ENCODE measurements around the gene MOAP1.

MOAP1 gene

GRCh38 chr14:93206793-93207467 lies 22.2 kb upstream of the MOAP1 start, which contains the start of the genes GON7 and UBR7:
Gene GON7, minus strand, starts transcription at chr14:93207065. Its CDS starts 28 bp downstream, at chr14:93207037.
Gene UBR7, plus strand, starts transcription at chr14:93207256. Its CDS starts 36 bp downstream, at chr14:93207292.
- no peaks in the 10 kb centered on the region for H3K27me3 ChIP-seq (ENCODE audit: insufficient read depth, low read length, poor library complexity)
- peak within 1 kb of the TSS; percentile 85 for H3K9ac ChIP-seq (ENCODE audit: low read depth, low read length)
- peak within 1 kb of the TSS; percentile 88 for H3K27ac ChIP-seq (ENCODE audit: low read length)
- peak; percentile 95 for DNase-seq
- peak within 1 kb of the TSS; percentile 86 for H2AFZ ChIP-seq (ENCODE audit: low read depth, low read length)
- peak within 1 kb of the TSS; percentile 82 to 89 for H3K4me3 ChIP-seq (ENCODE audit: low read depth in 1 of 2, low read length in 2 of 2)
- no peaks in the 10 kb centered on the region for H3K9me3 ChIP-seq (ENCODE audit: insufficient read depth, low read length, severe bottlenecking)
- H3K4me2 ChIP-seq (ENCODE audit: insufficient read depth, low read length) = peak within 1 kb of the TSS; percentile 73
- H3K79me2 ChIP-seq (ENCODE audit: insufficient read depth, low read length) = peaks cover 86% of the 10 kb centered on the region
- peaks cover 33% of the 10 kb centered on the region for H3K36me3 ChIP-seq (ENCODE audit: insufficient read depth, low read length)
- peaks cover 45% of the 10 kb centered on the region for H3K4me1 ChIP-seq (ENCODE audit: insufficient read depth, low read length)
- TF ChIP-seq EZH2 (IDR thresholded peaks at IDR 0.05; ENCODE audit: borderline replicate concordance, low read depth, low read length, severe bottlenecking) = no peak
- TF ChIP-seq, protein P1, sequence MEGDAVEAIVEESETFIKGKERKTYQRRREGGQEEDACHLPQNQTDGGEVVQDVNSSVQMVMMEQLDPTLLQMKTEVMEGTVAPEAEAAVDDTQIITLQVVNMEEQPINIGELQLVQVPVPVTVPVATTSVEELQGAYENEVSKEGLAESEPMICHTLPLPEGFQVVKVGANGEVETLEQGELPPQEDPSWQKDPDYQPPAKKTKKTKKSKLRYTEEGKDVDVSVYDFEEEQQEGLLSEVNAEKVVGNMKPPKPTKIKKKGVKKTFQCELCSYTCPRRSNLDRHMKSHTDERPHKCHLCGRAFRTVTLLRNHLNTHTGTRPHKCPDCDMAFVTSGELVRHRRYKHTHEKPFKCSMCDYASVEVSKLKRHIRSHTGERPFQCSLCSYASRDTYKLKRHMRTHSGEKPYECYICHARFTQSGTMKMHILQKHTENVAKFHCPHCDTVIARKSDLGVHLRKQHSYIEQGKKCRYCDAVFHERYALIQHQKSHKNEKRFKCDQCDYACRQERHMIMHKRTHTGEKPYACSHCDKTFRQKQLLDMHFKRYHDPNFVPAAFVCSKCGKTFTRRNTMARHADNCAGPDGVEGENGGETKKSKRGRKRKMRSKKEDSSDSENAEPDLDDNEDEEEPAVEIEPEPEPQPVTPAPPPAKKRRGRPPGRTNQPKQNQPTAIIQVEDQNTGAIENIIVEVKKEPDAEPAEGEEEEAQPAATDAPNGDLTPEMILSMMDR (IDR thresholded peaks at IDR 0.05; ENCODE audit: borderline replicate concordance, extremely low read depth, low read length, poor library complexity, severe bottlenecking) = peak; percentile 41
- H4K20me1 ChIP-seq (ENCODE audit: insufficient read depth, low read length) = peaks cover 26% of the 10 kb centered on the region; the same call in 1 of the 2 replicates
- peak; percentile 89 for ATAC-seq (ENCODE audit: insufficient read depth, low read depth)

DNA sequence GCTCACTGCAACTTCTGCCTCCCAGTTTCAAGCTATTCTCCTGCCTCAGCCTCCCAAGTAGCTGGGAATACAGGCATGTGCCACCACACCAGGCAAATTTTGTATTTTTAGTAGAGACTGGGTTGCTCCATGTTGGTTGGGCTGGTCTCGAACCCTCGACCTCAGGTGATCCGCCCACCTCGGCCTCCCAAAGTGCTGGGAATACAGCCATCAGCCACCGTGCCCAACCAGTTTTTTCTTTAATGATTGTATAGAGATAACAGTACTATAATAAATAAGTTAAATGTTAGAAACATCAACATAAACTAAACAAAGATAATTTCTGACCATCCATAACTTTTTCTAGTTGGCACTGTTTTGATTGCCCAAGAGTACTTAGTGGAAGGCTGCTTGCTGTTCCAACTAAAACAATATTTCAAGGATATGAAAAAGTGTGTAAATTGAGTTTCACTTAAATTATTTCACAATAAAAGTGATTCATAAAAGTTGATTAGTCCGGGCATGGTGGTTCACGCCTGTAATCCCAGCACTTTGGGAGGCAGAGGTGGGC lies 16.5 kb upstream of the MOAP1 start:
- Histone ChIP-seq H3K4me2 (ENCODE audit: insufficient read depth, low read length) (no peak overlapping the region), H3K4me1 (ENCODE audit: insufficient read depth, low read length) (peaks cover 23% of the 10 kb centered on the region), H3K27ac (ENCODE audit: low read length) (no peak overlapping the region), H3K27me3 (ENCODE audit: insufficient read depth, low read length, poor library complexity) (no peaks in the 10 kb centered on the region), H3K36me3 (ENCODE audit: insufficient read depth, low read length) (peaks cover 22% of the 10 kb centered on the region), H4K20me1 (ENCODE audit: insufficient read depth, low read length) (peaks cover 6% of the 10 kb centered on the region; the same call in 1 of the 2 replicates), H3K4me3 (ENCODE audit: low read depth in 1 of 2, low read length in 2 of 2) (no peak overlapping the region), H3K9me3 (ENCODE audit: insufficient read depth, low read length, severe bottlenecking) (no peaks in the 10 kb centered on the region), H3K9ac (ENCODE audit: low read depth, low read length) (no peak overlapping the region), H2AFZ (ENCODE audit: low read depth, low read length) (no peak overlapping the region), H3K79me2 (ENCODE audit: insufficient read depth, low read length) (peaks cover 44% of the 10 kb centered on the region)
- DNase-seq = no peak
- no peak for TF ChIP-seq EZH2 (IDR thresholded peaks at IDR 0.05; ENCODE audit: borderline replicate concordance, low read depth, low read length, severe bottlenecking)
- TF ChIP-seq, protein P1 (IDR thresholded peaks at IDR 0.05; ENCODE audit: borderline replicate concordance, extremely low read depth, low read length, poor library complexity, severe bottlenecking) = no peak
- no peak for ATAC-seq (ENCODE audit: insufficient read depth, low read depth)

DNA sequence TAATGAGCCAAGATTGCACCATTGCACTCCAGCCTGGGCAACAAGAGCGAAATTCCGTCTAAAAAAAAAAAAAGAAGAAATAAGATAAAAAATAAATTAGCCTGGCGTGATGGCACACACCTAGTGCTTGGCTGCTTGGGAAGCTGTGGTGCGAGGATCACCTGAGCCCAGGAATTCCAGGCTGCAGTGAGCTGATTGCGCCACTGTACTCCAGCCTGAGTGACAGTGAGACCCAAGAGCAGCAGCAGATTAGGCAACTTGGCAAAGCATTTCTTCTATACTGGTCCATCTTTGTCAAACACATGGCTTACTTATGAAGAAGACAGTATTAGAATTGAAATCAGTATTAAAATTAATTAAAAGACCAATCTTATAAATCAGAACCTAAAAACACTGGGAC lies 15.9 kb upstream of the MOAP1 start:
- ATAC-seq (ENCODE audit: insufficient read depth, low read depth) (no peak), DNase-seq (no peak)
- Histone ChIP-seq H2AFZ (ENCODE audit: low read depth, low read length) (no peak overlapping the region), H4K20me1 (ENCODE audit: insufficient read depth, low read length) (peaks cover 6% of the 10 kb centered on the region; the same call in 1 of the 2 replicates), H3K9ac (ENCODE audit: low read depth, low read length) (no peak overlapping the region), H3K79me2 (ENCODE audit: insufficient read depth, low read length) (peaks cover 37% of the 10 kb centered on the region), H3K27me3 (ENCODE audit: insufficient read depth, low read length, poor library complexity) (no peaks in the 10 kb centered on the region), H3K9me3 (ENCODE audit: insufficient read depth, low read length, severe bottlenecking) (no peaks in the 10 kb centered on the region), H3K27ac (ENCODE audit: low read length) (no peak overlapping the region), H3K4me1 (ENCODE audit: insufficient read depth, low read length) (peaks cover 17% of the 10 kb centered on the region), H3K4me3 (ENCODE audit: low read depth in 1 of 2, low read length in 2 of 2) (no peak overlapping the region), H3K36me3 (ENCODE audit: insufficient read depth, low read length) (peaks cover 22% of the 10 kb centered on the region), H3K4me2 (ENCODE audit: insufficient read depth, low read length) (no peak overlapping the region)
- TF ChIP-seq, protein P1 (IDR thresholded peaks at IDR 0.05; ENCODE audit: borderline replicate concordance, extremely low read depth, low read length, poor library complexity, severe bottlenecking) = no peak
- no peak for TF ChIP-seq EZH2 (IDR thresholded peaks at IDR 0.05; ENCODE audit: borderline replicate concordance, low read depth, low read length, severe bottlenecking)

All from DND-41 (cell line).